ELF-1 (cell line): ENCODE results near the gene LYPD6B.

Experiments used
- DNase-seq: peaks from one replicate; pipeline ENCODE4 v3.0.0-alpha.2; 2016; ENCODE audit warnings: low read depth, low spot score

Gene LYPD6B

DNA sequence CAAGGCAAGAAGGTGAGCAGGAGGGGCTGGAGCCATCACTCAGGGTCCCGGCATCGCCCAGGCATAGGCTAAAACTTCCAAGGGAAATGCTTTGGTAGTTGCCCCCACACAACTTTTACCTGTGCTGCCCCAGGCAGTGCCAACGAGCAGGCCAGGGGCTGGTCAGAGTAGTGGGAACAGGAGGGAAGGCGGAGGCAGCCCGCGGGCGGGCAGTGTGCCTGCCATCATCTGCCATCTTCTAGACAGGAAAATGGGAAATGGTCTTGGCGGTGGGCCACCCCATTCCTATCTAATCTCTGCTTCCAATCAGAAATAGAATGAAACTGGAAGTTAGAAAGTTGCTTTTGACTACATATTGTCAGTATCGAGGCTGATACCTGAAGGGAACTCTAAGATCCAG, 26.0 kb upstream of the LYPD6B start:
- no peak for DNase-seq

DNA sequence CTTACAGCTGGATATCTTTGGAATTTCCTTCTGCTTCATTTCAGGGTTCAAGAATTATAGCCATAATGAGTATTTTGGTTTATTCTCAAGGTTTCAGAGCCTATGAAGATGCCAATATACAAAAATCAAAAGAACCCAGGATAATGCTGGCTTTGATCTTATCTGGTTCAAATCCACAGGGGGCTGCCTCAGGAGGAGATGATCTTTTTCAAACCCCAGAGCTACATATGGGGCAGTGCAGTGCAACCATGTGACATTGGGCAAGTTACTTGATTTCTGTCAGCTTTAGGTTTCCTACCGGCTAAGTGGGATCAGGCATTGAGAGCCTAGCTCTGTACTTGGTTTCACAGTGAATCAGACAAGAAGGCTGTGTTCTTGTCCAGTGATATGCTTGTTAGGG, 23.0 kb upstream of the LYPD6B start:
- no peak for DNase-seq

DNA sequence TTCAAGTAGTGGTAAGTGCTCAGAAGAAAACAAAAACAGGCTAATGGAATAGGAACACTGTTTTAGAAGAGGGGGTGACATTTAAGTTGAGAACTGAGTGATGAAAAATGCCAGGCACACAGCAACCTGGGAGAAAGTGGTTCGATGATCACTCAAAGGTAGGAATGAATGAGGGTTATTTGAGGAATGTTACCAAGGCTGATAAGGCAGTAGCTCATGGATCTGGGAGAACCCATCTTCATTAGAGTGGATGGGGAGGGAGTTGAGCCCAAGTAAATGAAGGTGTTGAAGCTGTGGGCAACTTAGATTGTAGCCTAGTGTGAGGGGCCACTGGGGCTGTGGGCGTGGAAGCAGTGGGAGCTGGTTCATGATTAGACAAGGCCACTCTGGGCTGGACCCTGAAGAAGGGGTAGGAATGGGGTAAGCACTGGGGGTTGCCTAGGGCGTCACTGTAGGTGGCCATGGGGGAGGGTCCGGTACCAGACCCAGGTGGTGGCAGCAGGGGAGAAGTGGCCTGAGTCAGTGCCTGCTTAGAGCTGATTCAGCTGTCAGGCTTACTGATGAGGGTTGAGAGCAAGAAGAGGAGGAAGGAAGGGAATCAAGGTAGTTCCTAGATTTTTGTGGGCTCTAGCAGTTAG, 22.5 kb upstream of the LYPD6B start:
- no peak for DNase-seq

DNA sequence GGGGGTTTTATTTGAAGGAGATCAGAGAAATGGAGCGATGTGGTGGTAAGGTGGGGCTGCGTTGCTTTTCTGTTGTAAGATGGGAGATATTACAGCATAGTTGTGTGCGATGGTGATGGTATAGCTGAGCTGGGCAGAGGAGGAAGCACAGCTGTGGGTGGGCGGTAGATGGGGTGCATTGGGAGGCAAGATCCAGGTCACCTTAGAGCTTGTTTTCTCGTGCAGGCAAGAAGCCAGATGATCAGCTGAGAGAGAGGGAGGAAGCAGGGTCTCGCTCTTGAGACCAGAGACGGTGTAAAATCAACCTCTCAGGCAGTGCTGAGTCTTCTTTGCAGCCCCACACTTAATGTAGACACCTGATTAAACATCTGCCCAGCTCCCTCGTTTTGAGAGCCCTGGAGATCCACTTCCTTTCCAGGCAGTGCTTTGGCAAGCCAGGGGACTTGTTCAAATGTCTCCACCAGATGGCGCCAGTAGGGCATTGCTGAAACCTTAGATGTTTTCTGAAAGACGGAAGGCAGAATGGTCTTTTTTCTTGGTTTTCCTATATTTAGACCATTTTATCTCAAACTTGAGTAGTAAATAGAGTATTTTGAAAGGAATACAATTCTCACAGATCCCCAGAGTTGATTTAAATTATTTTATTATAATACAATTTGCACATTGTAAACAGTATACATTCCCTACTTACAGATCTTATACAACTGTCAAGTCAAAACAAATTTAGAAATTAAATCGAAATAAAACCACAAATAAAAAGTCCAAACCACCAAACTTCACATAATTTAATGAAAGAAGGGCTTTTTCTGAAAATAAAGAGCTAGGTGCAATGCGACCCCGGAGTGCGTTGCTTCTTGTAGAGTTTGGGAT, 21.1 kb upstream of the LYPD6B start:
- peak; percentile 78 for DNase-seq

DNA sequence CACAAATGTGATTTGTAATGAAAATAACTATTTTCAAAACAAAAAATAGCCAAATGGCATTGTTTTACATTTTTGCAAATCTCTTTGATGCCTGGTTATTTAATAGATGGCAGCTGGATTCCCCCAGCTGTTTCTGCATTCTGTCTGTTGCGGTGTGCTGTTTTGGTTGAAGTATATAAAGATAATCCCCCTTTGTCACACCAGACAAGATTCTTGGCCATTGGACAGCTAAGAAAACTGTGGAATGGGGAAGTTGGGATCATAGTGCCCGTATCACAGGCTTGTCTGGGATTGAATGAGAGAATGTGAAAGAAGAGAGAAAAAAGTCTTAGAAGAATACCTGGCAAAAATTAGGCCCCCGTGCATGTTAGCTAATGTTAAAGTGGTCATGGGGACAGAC, 19.5 kb upstream of the LYPD6B start:
- DNase-seq, result no peak

DNA sequence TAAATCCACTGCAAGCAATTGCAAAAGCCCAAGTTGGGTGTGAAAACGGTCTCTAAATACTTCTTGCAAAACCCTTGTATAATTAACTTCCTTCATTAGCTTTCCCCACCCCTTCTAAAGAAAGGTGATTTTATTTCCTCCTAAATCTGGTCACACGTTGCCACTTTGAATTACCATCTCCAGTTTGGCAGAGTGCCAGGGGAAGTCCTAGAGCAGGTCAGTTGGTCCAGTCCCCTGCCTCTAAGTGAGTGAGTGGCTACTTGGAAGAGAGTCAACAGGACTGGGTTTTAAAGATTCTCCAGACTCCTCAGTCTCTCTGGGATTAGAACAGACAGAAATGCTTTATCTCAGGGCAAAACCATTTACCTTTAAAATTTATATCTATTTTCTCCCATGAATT, 18.7 kb upstream of the LYPD6B start:
- DNase-seq, result no peak

DNA sequence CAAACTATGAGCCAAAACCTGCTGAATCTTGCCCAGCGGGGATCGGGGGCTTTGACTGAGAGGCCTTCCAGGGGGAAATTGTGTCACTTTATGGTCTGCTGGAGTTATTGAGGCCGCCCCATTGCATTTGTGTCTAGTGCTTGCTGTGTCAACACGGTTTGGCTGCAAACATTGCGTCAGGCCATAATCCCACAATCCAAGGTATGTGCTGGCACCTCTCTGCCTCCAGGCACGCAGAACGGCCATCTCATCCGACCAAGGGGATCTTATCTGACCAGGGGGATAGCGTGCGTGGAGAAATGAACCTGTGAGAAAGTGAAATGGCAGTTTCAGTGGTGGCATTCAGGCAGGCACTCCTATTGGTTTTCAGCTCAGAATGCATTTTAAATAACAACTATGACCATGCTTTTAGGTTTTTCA, 18.1 kb upstream of the LYPD6B start:
- no peak for DNase-seq

DNA sequence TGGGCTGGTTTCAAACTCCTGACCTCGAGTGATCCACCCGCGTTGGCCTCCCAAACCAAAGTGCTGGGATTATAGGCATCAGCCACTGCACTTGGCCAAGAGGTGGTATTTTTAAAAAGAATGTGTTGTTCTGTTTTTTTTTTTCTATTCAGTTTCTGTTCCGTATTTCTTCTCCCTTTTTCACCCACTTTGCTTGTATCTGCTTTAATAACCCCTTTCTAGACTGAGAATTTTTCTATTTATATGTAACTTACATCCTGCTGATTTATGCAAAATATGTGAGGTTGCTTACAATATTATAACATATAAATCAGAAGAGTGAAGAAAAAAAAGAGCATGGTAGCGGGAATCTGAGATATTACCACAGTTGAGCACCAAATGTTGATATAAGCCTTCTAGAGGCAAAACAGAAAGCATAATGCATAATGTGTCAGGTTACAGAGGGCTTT, 17.2 kb upstream of the LYPD6B start:
- DNase-seq, result no peak

DNA sequence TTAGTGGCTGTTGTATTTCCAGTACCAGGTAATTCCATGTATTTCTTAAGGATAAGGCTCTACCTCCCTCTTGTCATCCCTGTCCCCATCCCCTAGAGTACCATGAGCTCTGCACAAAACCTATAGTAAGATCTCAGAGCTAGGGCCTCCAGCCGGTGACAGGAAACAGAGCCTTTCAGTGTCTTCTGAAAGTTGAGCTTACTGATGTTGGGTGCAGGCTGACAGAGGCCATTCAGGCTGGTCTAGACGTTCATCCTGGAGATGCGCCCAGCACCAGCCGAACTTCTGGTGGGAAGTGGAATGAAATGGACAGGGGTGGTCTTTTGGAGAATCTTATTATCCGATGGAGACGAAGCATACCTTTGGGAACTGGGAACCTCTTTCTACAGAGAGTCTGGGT, 16.7 kb upstream of the LYPD6B start:
- no peak for DNase-seq

DNA sequence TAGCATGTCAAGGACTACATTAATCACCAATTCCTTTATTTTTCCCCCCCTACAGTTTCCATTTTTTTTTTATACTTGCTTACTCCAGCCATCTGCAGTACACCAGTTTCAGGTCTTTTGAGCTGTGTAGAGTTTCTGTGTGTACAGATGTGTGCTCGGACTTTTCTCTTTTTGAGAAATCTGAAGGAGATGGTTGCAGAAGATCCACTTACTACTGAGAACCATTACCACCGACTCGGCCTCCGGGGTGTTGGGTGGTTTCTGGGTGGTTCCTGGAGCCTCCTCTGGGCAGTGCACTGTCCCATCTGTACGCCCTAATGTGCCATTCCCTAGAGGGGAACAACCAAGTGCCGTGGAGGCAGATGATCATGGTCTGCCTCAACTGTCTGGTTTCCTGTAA, 15.4 kb upstream of the LYPD6B start:
- no peak for DNase-seq

DNA sequence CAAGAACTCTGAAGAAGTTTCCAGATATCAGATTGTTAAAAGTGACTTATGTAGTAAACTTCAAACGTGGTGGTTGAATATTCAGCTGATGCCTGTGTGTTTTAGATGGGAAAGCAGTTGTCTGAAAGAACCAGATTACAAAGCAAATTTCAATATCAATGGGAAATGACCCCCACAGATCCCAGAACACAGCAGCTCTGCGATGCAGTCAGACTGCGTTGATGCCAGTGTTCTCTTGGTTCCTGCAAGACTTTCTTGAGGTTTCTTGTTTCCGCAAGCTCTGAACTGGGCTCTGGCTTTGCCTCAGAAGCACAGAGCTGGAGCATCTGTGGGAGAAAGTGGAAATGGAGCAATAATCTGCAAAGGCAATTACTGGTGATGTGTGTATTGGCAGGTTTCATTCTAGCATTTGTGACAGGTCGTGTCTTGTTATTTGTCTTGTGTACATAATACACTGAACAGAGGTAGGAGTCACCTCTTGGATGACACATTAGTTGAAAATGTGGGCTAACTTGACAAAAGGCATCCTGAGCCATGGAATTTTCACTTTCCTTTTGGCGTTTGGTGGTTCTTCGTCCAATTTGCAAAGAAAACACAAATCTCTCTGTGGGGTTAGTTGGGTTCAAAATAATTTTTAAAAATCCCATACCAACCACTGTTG, 10.8 kb upstream of the LYPD6B start:
- no peak for DNase-seq

DNA sequence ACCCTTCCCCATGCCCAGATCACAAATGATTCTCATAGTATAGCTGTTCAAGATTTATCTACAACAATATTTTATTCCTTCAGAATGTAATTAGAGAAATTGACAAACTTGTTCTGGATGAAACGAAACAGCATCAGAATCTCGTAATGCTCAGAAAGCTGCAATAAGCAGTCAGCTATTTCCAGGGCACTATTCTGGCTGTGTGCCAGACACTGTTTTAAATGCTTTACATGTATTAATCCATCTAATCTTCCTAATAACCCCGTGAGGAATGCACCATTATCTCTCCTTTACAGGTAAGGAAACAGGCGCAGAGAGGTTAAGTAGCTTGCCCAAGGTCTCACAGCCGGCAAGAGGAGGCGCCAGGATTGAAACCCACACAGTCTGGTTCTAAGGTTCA, 10.1 kb upstream of the LYPD6B start:
- no peak for DNase-seq

DNA sequence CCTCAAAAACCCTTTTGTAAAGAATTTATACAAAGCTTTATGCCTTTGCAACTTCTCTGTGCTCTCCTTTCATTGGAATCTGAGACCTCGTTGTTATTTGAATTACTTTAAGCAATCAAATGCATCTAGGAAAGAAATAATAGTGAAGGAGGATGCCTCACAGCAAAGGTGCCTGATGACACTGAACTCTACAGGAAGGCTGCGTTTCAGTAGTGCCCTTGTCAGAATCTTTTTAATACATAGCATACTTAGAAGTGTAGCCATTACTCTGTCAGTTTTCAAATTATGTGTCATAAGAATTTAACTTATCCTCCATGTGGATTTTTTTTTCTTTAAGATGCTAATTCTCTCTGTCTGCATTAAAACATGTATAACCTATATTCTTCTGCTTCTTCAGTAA, 9.6 kb upstream of the LYPD6B start:
- DNase-seq, result no peak

DNA sequence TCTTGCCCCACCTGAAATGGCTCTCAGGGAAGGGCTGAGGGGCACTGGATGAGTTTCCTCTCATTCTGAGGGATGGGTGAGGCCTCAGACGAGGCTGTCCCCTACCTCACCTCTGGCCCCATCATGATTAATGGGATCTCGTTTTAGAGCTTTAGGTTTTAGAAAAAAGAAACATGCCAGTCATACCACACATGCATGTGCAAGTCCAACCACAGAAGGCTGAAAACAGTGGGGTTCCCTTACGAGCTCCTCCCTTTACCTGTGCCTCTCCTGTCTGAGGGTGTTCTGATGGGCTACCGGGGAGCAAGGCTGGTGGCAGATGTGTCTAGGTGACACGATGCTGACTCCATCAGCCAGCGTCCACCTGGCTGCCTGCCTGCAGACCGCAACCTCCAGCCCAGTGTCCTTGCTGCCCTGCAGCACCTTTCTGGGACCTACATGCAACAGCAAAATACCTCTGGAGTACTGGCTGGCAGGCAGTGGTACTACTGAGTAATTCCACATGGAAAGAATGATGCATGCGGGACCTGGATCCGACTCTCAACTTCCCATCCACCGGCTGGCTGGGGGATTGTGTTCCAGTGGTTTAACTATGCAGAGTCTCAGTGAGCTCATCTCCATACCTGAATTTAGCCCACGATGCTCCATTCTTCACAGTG, 9.1 kb upstream of the LYPD6B start:
- DNase-seq, result no peak

DNA sequence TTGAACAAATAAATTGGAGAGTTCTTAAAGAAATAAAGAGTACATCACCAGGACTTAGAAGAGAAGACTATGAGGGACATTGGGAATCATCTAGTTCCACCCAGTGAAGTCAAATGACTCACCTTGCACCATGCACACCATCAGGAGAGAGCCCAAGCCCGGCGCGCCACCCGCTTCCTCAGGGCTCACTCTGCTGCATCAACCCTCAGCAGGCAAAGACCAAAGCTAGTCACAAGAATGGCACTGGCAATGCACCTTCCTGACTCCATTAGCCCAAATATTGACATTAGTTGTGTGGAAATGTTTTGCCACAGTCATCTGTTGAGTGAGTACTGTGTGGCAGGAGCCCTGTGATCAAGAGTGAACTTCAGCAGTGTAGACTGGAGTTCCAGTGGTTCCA, 7.1 kb upstream of the LYPD6B start:
- no peak for DNase-seq

DNA sequence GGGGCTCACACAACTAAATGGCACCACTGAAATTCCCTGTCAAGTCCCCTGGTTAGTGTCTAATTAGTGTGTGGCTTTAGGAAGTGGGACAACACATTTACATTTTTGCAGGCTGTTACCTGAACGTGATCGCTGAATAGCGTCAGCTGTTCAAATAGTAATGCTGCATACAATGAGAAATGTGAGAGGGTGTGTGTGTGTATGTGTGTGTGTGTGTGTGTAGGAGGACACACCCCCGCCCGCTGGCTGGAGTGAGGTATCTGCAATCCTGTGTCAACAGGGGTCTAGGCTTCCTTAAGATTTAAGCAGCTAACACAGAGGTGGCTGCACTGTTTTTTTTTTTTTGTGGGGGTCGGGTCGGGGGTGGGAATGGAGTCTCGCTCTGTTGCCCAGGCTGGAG, 4.8 kb upstream of the LYPD6B start:
- DNase-seq, result no peak

DNA sequence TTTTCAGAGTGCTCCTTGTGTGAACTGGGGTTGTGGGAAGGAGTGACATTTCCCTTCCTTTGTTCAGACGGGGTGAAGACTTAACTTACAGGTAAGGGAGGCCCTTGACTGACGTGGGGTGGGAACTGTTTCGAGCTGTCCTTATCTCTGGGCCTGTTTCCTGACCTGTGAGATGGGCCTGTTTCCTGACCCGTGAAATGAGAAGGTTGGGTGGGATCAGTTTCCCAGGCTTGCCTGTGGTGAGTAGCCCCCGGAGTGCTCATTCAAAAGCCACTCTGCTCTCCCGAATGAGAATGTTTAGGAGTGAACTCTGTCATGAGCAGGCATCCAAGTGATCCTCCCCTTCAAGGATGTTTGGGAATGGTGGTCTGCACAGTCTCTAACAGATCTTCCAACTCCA, 4.1 kb upstream of the LYPD6B start:
- no peak for DNase-seq

DNA sequence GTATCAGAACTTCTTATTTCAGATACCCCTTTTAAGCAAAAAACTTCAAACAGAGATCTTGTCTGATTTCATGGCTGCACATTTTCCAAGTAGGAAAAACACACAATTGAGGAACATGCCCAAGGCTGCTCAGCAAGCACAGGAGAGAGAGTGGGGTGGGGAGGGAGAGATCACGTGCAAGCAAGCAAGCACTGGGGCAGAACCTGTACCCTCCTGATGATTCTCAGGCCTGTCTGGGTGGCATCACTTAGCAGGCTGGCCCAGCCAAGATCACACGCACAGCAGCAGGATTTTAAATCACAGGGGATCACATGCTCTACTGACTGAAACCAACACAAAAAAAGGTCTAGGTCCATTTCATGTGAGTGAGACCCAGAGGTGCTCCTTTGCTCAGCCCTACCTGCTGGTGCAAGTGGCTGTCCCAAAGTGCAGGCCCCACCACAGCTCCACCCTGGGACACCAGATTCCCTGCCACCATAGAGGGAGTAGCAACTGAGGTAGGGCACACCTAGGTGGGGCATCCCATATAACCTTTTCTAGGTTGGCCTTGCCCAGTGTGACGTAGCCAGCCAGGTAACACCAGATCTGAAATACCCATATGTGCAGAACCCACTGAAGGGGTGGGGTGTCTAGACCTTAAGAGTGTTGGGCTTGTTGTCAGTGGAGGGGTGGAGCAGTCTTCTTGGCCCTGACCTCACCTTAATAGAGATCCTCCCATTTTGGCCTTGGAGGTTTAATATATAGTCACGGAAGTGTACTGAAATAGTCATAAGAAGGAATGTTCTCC, 1.8 kb upstream of the LYPD6B start:
- no peak for DNase-seq

DNA sequence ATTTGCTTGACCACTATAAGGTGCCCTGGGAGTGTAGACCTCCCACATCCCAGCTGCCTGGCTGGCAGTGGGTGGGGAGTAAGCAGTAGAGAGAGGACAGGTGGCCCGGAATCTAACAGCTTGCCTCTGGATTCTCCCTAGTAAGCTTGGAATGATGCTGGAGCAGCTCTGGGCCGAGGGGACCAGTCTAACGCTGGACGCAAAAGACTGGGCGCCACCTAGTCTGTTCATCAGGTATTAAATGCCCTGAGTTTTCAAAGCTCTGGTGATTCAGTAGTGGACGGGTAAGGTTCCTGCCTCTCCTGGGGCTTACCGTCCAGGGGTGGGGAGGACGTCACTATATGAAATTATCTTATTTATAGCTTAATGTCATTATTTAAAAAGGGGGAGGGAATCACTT, 648 bp upstream of the LYPD6B start:
- DNase-seq, result no peak

DNA sequence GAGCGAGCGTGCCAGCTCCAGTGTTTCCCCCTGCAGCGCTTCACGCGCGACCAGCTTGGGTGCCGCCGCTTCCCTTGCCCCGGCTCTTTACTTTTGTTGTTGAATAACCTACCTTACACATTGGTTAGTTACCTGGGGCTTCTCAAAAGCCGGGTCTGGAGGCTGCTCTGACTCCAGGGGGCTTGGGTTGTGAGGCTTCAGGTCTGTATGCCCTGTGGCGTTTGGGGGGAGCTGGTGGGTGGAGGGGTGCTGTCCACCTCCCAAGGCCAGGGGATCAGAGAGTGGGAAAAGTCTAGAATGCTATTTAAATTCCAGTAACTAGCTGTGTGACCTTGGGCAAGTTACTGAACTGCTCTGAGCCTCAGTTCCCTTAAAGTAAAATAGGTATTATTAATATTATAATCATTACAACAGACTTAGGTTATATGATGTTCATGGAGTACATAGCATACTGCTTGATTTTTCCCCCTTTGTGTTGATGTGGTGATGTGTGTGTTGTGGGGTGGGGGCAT, 770 bp downstream of the LYPD6B start:
- DNase-seq, result no peak

DNA sequence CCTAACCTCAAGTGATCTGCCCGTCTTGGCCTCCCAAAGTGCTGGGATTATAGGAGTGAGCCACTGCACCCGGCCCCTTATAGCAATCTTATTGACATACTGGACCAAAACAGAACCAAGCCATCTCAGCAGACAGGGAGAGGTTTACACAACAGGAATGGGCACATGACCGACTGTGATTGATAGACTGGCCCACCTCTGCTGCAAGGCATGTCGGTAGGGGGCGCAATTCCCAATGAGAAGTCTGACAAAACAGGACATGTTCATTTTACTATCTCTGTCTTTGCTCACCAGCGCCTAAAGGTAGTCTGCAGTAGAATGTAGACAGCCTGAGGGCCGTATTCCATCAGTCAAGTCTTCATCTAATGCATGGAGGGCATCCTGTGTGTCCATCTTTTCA, 2.0 kb downstream of the LYPD6B start:
- DNase-seq, result peak; percentile 80
